ENCODE measurements around the gene CD320. TPM values are rescaled to one million over a fixed set of nuclear protein-coding genes. Genes with fewer than 3 reads are reported as not detected.
A peak's percentile ranks its signal among the peaks of the same experiment; 100 is the strongest.

Gene CD320
- total RNA-seq, 1 donor from 2014 or later, result 12.0 TPM

- peak; percentile 67 for ATAC-seq
Measured at GRCh38 chr19:8252922-8253589, 55.1 kb downstream of the CD320 start.

Other genes with a start within 250 kb of the CD320 start
- 0.16 TPM for gene FBN3, start 158.8 kb downstream of the CD320 start, total RNA-seq
- 84.8 TPM for gene CERS4, start 99.0 kb downstream of the CD320 start, total RNA-seq
- gene NDUFA7, start 13.0 kb upstream of the CD320 start, total RNA-seq, result 52.2 TPM
- gene RPS28, start 13.1 kb upstream of the CD320 start, total RNA-seq, result 1,802 TPM
- 1.6 TPM for gene KANK3, start 34.9 kb upstream of the CD320 start, total RNA-seq
- gene ANGPTL4, start 55.8 kb upstream of the CD320 start, total RNA-seq, result 55.4 TPM
- gene RAB11B, start 82.0 kb upstream of the CD320 start, total RNA-seq, result 52.4 TPM
- 21.4 TPM for gene MARCHF2, start 104.9 kb upstream of the CD320 start, total RNA-seq
- gene HNRNPM, start 136.6 kb upstream of the CD320 start, total RNA-seq, result 107 TPM
- gene PRAM1, start 194.3 kb upstream of the CD320 start, total RNA-seq, result 0.76 TPM
- 13.3 TPM for gene ZNF414, start 205.8 kb upstream of the CD320 start, total RNA-seq

All from esophagus mucosa (tissue), 1 donor.